Left renal pelvis (tissue), 4 donors: Measurements from ENCODE around the gene HMGN3. TPM values are rescaled to one million over a fixed set of nuclear protein-coding genes. Genes with fewer than 3 reads are reported as not detected.
A peak's percentile ranks its signal among the peaks of the same experiment; 100 is the strongest.

Source experiments
- DNase-seq, 4 donors: peaks; one replicate each; pipeline ENCODE4 v3.0.0-alpha.2; 2013; ENCODE audit warnings: low read depth in 4 of 4, low spot score in 3 of 4
- polyA plus RNA-seq, 4 donors: library from polyadenylated mRNA; unstranded; fragments of 120-200 nt; gene quantifications; one replicate each; pipeline ENCODE4 v1.2.1, GENCODE V29; 2013; ENCODE audit not compliant: insufficient read length in 4 of 4

The HMGN3 gene
- polyA plus RNA-seq, 4 donors, result 180 to 397 (median 306) TPM

DNA sequence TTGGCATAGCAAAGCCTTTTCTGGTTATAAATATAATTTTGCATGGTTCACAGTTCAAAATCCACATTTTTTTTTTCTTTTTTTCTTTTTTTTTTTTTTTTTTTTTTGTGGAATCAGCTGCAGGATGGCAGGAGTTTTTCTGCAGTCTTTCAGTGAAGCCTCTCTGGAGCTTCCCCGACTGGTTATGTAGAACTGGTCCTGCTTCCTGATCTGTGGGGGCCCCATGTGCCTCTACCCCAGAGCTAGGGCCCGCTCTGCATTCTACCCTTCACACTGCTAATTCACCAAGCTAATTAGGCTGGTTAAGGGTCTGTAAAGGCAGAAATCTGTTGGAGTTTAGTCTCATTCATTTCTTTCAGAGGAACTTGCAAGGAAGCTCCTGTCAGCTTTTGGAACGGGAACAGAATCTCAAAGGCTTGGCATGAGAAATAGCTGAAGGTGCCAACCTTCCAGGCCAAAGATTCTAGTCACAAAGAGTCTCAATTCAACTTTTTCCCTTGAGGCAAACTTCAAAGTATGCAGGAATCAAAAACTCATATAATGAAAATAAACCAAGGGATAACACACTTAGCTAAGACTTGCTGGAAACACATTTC, 45.5 kb downstream of the HMGN3 start:
- no peak for DNase-seq

DNA sequence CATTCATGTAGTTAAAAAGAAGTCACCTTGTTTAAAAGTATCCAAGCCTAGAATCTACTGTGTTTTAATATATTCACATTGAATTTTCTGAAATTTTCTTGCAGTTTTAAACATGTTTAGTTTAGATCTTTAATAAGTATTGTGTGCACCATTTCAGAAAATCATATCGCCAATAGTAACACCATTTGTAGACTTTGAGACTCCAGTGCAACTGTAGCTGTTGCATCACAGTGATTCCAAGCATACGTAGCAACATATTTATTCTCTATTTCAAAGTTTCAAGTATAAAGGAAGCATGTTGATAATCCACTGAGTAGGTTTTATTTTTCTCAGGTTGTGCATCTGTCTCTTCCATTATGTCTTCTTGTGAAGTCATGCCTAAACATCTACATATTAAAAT, 46.4 kb downstream of the HMGN3 start:
- DNase-seq, result no peak

- DNase-seq, result no peak
These were observed 47.9 kb downstream of the HMGN3 start for GRCh38 chr6:79186564-79186963.

DNA sequence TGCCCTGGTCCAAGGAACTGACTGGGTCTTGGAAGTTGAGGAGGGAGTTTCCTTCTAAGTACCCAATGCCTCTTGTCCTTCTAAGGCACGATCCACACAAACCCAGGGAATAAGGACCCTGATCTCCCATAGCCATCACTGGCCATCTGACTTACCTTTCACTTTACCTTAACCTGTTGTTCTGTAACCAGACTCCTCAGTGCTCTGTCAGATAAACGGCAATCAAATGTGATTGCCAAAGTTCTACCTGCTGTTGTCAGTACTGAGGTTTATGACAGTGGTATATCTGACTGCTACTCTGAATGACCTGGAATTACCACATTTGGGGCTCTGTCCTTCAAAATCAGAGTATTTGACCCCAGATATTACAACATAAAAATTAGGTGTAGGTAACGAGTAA, 49.8 kb downstream of the HMGN3 start:
- no peak for DNase-seq

DNA sequence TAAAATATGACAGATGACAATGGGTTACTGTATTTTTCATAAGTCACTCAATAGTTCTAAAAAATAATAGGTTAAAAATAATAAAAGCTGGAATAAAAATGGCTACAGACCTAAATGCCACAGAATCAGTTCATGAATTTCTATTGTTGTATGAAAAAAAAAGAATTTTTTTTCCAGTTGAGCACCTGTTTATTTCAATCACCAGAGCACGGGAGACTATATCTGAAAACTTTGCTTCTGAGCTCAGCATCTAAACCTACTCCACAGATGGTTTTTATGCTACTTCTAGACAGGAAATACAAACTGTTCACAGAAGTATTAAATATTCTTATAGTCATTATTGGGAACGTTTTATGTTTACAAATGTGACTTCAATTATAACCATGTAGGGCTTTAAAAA, 50.4 kb downstream of the HMGN3 start:
- DNase-seq, result no peak

DNA sequence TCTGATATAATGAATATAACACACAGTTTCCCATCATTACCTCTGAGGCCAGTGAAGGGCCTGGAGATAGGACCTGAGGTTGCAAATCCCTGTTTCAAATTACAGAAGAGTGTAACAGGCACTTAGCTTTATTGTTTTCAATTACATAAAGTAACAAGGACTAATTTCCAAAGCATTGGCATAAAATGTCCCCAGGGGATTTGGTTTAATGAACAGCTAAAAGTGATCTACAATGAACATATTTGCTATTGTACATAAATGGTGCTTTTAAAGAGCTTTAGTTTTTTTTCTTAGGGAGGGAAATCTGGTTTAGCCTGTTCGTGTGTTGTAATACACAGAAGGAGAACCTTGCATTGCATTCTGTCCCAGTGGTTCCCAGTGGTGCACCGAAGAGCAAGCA, 54.4 kb downstream of the HMGN3 start:
- peak in 2 of 4 donors; percentile 18 to 22 for DNase-seq

- DNase-seq, result no peak
These were observed 61.1 kb downstream of the HMGN3 start for GRCh38 chr6:79173378-79173777.

- DNase-seq, result no peak
These were observed 63.5 kb downstream of the HMGN3 start for GRCh38 chr6:79170959-79171358.

DNA sequence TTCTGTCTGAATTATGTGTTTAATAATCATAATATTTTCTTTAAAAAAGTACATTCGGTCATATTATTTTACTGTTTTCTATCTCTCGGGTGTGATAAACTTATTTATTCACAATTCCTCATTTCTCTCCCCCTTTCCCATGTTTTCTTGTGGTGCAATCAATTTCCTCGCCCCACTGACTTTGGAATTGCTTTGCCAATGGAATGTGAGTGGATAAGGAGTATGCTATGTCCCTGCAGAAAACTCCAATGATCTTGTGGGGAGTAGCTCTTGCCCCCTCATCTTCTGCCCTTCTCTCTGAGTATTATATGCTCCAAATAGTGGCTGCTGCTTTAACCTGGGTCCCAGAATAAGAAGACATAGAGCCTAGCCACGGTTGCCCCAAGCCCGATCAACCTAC, 64.1 kb downstream of the HMGN3 start:
- no peak for DNase-seq

DNA sequence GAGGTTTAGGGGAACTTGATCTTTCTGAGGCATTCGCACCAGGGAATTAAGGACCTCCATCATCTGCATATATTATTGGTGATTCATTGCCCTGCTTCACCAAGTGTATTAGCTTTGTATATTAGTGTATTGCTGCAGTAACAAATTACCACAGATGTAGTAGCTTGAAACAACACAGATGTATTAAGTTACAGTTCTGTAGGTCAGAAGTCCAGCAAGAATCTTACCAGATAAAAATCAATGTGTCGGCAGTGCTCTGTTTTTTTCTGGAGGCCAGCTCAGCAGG, 65.8 kb downstream of the HMGN3 start:
- DNase-seq, result no peak

DNA sequence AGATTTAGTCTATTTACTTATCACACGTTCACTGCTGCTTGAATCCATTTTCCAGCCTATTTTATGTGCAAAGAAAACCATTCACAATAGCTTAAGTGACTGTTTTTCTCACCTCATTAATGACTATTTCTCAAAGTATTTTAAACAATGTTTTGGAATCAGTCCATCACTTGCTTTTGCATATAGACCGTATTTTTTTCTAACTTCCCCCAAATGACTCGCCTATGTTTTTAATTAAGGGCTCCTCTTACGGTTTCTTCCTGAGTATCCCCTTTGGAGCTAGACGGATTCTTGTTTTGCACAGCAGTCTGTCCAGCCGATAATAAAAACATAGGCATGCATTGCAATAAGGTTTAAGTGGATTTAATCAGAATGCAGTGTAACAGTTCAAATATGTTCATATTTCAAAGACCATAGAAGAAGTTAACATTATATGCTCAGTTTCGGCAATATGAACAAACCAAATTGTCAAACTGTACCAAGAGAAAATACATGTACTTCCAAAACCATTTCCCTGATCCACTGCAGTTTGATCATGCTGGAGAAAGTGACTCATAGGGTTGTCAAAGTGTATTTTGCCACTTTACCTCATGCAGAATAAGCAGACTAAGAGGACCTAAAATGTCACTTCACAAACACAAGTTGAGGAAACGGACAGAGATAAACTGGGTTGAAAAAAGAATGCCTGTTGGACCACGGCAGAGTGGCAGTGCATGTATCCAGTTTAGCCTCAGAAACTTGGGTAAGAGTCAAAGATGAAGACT, 66.4 kb downstream of the HMGN3 start:
- no peak for DNase-seq

GRCh38 chr6:79159846-79160245, 74.6 kb downstream of the HMGN3 start:
- DNase-seq, result no peak

GRCh38 chr6:79158856-79159516, 75.5 kb downstream of the HMGN3 start:
- DNase-seq, result peak in 2 of 4 donors; percentile 7 to 12

GRCh38 chr6:79157961-79158644, 76.4 kb downstream of the HMGN3 start:
- DNase-seq, result no peak

GRCh38 chr6:79152269-79152737, 82.2 kb downstream of the HMGN3 start:
- DNase-seq, result no peak

Other genes starting within 250 kb of the HMGN3 start
- 10 to 100 TPM; 41.2 to 62.3 (median 55.6) TPM for gene PHIP, start 156.4 kb downstream of the HMGN3 start, polyA plus RNA-seq